NCI-H526 (cell line): ENCODE measurements around the gene ZGPAT.

ENCODE experiments used
- DNase-seq, 2 experiments: peaks; one replicate each; lab custom pipeline; 2025; lab: John Stamatoyannopoulos, UW

ZGPAT gene

GRCh38 chr20:63782521-63782971 is 74.7 kb downstream of the ZGPAT start:
- DNase-seq = no peak

GRCh38 chr20:63783970-63784369 is 76.1 kb downstream of the ZGPAT start:
- no peak for DNase-seq

- no peak for DNase-seq
Measured at GRCh38 chr20:63785691-63786131, 77.9 kb downstream of the ZGPAT start.
